MV-4-11 (cell line): Measurements from ENCODE around the gene KCNQ5.

Experiments
- DNase-seq: peaks from one replicate; lab custom pipeline; 2025; lab: John Stamatoyannopoulos, UW

KCNQ5 gene

GRCh38 chr6:73054958-73055357, 433.1 kb downstream of the KCNQ5 start:
- DNase-seq = no peak

GRCh38 chr6:73058736-73059135, 436.9 kb downstream of the KCNQ5 start:
- DNase-seq = no peak

GRCh38 chr6:73062130-73062529, 440.3 kb downstream of the KCNQ5 start:
- no peak for DNase-seq

GRCh38 chr6:73062837-73063236, 441.0 kb downstream of the KCNQ5 start:
- DNase-seq = no peak

- DNase-seq = no peak
These were observed 442.4 kb downstream of the KCNQ5 start for GRCh38 chr6:73064266-73064665.

GRCh38 chr6:73073238-73073637, 451.4 kb downstream of the KCNQ5 start:
- DNase-seq = no peak

- DNase-seq = no peak
These were observed 452.3 kb downstream of the KCNQ5 start for GRCh38 chr6:73074175-73074574.

GRCh38 chr6:73076211-73076954, 454.5 kb downstream of the KCNQ5 start:
- no peak for DNase-seq

- DNase-seq = no peak
These were observed 456.5 kb downstream of the KCNQ5 start for GRCh38 chr6:73078333-73078862.

GRCh38 chr6:73078908-73079610, 457.2 kb downstream of the KCNQ5 start:
- no peak for DNase-seq

GRCh38 chr6:73079611-73079955, 457.7 kb downstream of the KCNQ5 start:
- no peak for DNase-seq

- no peak for DNase-seq
These were observed 458.1 kb downstream of the KCNQ5 start for GRCh38 chr6:73079978-73080377.

- DNase-seq = no peak
These were observed 460.1 kb downstream of the KCNQ5 start for GRCh38 chr6:73081955-73082354.

- DNase-seq = no peak
These were observed 462.0 kb downstream of the KCNQ5 start for GRCh38 chr6:73083886-73084285.

- DNase-seq = no peak
These were observed 463.6 kb downstream of the KCNQ5 start for GRCh38 chr6:73085443-73085871.

GRCh38 chr6:73086726-73087125, 464.9 kb downstream of the KCNQ5 start:
- DNase-seq = no peak

GRCh38 chr6:73088138-73088813, 466.4 kb downstream of the KCNQ5 start:
- no peak for DNase-seq

- DNase-seq = no peak
These were observed 483.1 kb downstream of the KCNQ5 start for GRCh38 chr6:73104921-73105320.

GRCh38 chr6:73107016-73107415, 485.2 kb downstream of the KCNQ5 start:
- no peak for DNase-seq

GRCh38 chr6:73108949-73109348, 487.1 kb downstream of the KCNQ5 start:
- DNase-seq = no peak

GRCh38 chr6:73109659-73110058, 487.8 kb downstream of the KCNQ5 start:
- no peak for DNase-seq

- no peak for DNase-seq
These were observed 494.5 kb downstream of the KCNQ5 start for GRCh38 chr6:73116330-73116729.
